ENCODE data around the gene LMF2.

Gene LMF2

GRCh38 chr22:50469377-50470305, 37.9 kb downstream of the LMF2 start:
- peak overlapping the region; percentile 87 to 100 (median 98) for H3K4me2 ChIP-seq
- H4K20me1 ChIP-seq, result peaks cover 83 to 98% (median 91%) of the 10 kb centered on the region in 11 experiments
- no peaks in the 10 kb centered on the region for H3K9me3 ChIP-seq (replicated peaks in 1 of 11)
- H3K27me3 ChIP-seq, result peaks cover 0 to 7% (median 0%) of the 10 kb centered on the region in 11 experiments; a peak in 2 of 22 replicates
- H3K36me3 ChIP-seq, result peaks cover 28 to 41% (median 28%) of the 10 kb centered on the region in 11 experiments
- TF ChIP-seq Cebpa-rat (IDR thresholded peaks at IDR 0.05), result no peak
- H3K4me1 ChIP-seq, result peaks cover 64 to 79% (median 78%) of the 10 kb centered on the region in 10 experiments
- H3K9ac ChIP-seq, result peak overlapping the region; percentile 35 to 94 (median 62); a peak in 20 of 22 replicates
- peak overlapping the region in 10 of 11 experiments; percentile 41 to 90 (median 76); a peak in 18 of 22 replicates for H3K27ac ChIP-seq
- peak overlapping the region in 8 of 10 experiments; percentile 15 to 53 (median 44); a peak in 15 of 20 replicates for H3K4me3 ChIP-seq

- Histone ChIP-seq H4K20me1 (peaks cover 76 to 100% (median 93%) of the 10 kb centered on the region in 11 experiments), H3K4me1 (peaks cover 59 to 74% (median 73%) of the 10 kb centered on the region in 10 experiments), H3K9me3 (replicated peaks in 1 of 11) (no peaks in the 10 kb centered on the region), H3K36me3 (peaks cover 38 to 51% (median 39%) of the 10 kb centered on the region in 11 experiments), H3K27ac (peak overlapping the region in 10 of 11 experiments; percentile 32 to 90 (median 76); a peak in 18 of 22 replicates), H3K27me3 (peaks cover 0 to 7% (median 0%) of the 10 kb centered on the region in 11 experiments; a peak in 2 of 22 replicates), H3K9ac (peak overlapping the region; percentile 35 to 94 (median 62); a peak in 21 of 22 replicates), H3K4me2 (peak overlapping the region; percentile 87 to 100 (median 98)), H3K4me3 (peak overlapping the region in 7 of 10 experiments; percentile 15 to 53 (median 45); a peak in 9 of 20 replicates)
- no peak for TF ChIP-seq Cebpa-rat (IDR thresholded peaks at IDR 0.05)
Observed at GRCh38 chr22:50468626-50469025, 38.9 kb downstream of the LMF2 start.

DNA sequence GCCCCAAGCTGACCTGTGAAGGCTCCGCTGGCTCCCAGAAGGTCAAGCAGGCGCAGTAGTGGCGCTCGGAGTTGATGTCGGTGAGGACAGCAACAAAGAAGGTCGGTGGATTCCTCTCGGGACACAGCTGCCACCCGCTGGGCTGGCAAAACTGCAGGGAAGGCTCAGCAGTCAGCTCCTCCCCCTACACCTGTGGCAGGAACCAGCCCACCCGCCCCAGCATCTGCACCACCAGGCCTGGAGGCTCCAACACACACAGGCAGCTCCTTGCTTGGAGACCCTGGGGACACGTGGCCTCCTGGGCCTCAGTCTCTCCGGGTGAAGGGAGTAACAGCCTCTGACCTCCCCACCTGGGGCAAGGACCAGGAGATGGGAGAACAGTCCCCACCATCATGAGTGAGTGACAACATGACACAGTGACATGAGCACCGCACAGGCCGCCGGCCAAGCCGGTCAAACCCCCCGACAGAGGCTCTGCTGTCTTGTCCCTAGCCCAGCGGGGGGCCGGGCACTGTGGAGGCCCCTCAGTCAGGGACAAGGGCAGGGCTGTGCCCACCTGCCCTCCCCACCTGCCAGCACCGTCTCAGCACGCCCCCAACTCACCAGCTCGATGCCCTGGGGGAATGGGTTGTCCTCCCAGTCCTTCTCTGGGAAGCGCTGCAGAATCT, 39.6 kb downstream of the LMF2 start:
- TF ChIP-seq Cebpa-rat (IDR thresholded peaks at IDR 0.05), result no peak
- Histone ChIP-seq H3K27ac (peak overlapping the region in 7 of 11 experiments; percentile 20 to 90 (median 83); a peak in 11 of 22 replicates), H3K4me1 (peaks cover 52 to 67% (median 66%) of the 10 kb centered on the region in 10 experiments), H3K4me3 (peak overlapping the region in 6 of 10 experiments; percentile 0 to 53 (median 33); a peak in 6 of 20 replicates), H3K9ac (peak overlapping the region; percentile 35 to 94 (median 62); a peak in 19 of 22 replicates), H4K20me1 (peaks cover 69 to 100% (median 93%) of the 10 kb centered on the region in 11 experiments), H3K27me3 (peaks cover 0 to 7% (median 0%) of the 10 kb centered on the region in 11 experiments; a peak in 2 of 22 replicates), H3K9me3 (replicated peaks in 1 of 11) (no peaks in the 10 kb centered on the region), H3K4me2 (peak overlapping the region; percentile 87 to 100 (median 98)), H3K36me3 (peaks cover 45 to 54% (median 46%) of the 10 kb centered on the region in 11 experiments)

- H4K20me1 ChIP-seq, result peaks cover 63 to 100% (median 93%) of the 10 kb centered on the region in 11 experiments
- H3K4me3 ChIP-seq, result no peak overlapping the region
- no peaks in the 10 kb centered on the region for H3K9me3 ChIP-seq (replicated peaks in 1 of 11)
- H3K27ac ChIP-seq, result peak overlapping the region in 1 of 11 experiments; percentile 3; a peak in 1 of 22 replicates
- H3K9ac ChIP-seq, result peak overlapping the region in 6 of 11 experiments; percentile 1 to 39 (median 24); a peak in 3 of 22 replicates
- H3K27me3 ChIP-seq, result peaks cover 0 to 7% (median 0%) of the 10 kb centered on the region in 11 experiments; a peak in 2 of 22 replicates
- H3K36me3 ChIP-seq, result peaks cover 50 to 59% (median 51%) of the 10 kb centered on the region in 11 experiments
- H3K4me1 ChIP-seq, result peaks cover 46 to 61% (median 60%) of the 10 kb centered on the region in 10 experiments
- no peak for TF ChIP-seq Cebpa-rat (IDR thresholded peaks at IDR 0.05)
- peak overlapping the region in 8 of 11 experiments; percentile 87 to 100 (median 98); a peak in 17 of 22 replicates for H3K4me2 ChIP-seq
Observed at GRCh38 chr22:50467341-50467740, 40.2 kb downstream of the LMF2 start.

DNA sequence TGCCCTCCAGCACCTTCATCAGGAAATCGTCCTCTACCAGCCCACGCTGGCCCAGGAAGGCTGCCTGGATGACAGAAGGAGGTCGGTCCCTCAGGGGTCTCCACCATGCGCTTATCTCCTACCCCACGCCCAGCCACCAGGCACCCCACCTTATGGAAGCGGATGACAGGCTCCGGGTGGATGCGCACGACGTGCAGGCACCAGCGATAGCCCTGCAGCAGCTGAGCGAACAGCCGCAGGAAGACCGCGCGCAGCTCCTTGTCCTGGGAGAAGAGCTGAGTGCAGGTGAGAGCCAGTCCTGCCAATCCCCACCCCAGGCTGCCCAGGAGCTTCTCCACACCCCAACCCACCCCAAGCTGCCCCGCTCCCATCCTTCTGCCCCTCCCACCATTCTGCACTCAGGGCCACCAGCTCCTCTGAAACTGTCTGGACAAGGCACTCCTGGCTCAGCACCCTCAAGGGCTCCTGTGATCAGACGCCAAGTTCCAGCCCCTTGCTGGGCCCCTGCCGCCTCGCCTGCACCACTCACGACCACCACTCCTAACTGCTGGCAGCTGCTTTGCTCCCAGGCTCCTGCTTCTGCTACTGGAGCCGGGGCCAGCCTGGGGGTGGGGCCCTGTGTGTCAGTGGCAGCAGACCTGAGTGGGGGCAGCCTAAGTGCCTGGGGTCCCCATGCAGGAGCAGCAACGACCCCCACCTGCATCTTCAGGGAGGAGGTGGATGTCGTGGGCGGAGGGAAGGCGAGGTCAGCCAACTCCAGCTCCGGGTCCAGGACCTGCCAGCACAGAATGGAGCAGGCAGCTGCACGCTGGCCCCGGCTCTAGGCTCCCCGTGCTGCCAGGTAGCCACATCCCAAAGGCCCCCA, 42.2 kb downstream of the LMF2 start:
- no peak overlapping the region for H3K9ac ChIP-seq
- peaks cover 70 to 79% (median 72%) of the 10 kb centered on the region in 11 experiments for H3K36me3 ChIP-seq
- no peaks in the 10 kb centered on the region for H3K9me3 ChIP-seq (replicated peaks in 1 of 11)

DNA sequence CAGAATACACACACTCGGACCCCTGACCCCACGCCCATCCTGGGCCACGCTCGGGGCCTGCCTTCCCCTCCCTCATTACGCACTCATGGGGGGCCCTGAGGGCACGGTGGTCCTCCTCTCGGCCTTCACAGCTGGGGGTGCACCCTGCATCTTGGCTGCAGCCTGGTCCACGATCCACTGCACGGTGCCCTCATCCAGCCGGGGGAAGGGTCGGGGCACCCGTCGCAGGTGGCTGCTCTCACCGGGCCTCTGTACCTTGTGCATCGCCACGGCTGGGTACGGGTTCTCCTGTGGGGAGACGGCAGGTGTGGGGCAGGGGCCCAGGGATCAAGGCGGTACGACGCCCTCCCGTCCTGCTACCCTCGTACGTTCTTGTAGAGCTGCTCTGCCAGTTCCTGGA, 43.1 kb downstream of the LMF2 start:
- Histone ChIP-seq H4K20me1 (peaks cover 34 to 100% (median 80%) of the 10 kb centered on the region in 11 experiments), H3K27me3 (peaks cover 0 to 7% (median 0%) of the 10 kb centered on the region in 11 experiments; a peak in 2 of 22 replicates), H3K9ac (no peak overlapping the region), H3K9me3 (replicated peaks in 1 of 11) (no peaks in the 10 kb centered on the region), H3K4me1 (peaks cover 17 to 33% (median 32%) of the 10 kb centered on the region in 10 experiments), H3K36me3 (peaks cover 78 to 88% (median 80%) of the 10 kb centered on the region in 11 experiments), H3K4me3 (no peak overlapping the region), H3K4me2 (no peak overlapping the region), H3K27ac (no peak overlapping the region)
- TF ChIP-seq Cebpa-rat (IDR thresholded peaks at IDR 0.05), result no peak

More for the DNA sequence above, 42.2 kb downstream of the LMF2 start:
- Histone ChIP-seq H3K4me3 (no peak overlapping the region), H4K20me1 (peaks cover 43 to 100% (median 84%) of the 10 kb centered on the region in 11 experiments), H3K27ac (no peak overlapping the region), H3K4me2 (no peak overlapping the region), H3K4me1 (peaks cover 26 to 41% (median 40%) of the 10 kb centered on the region in 10 experiments), H3K27me3 (peaks cover 0 to 7% (median 0%) of the 10 kb centered on the region in 11 experiments; a peak in 2 of 22 replicates)
- no peak for TF ChIP-seq Cebpa-rat (IDR thresholded peaks at IDR 0.05)

DNA sequence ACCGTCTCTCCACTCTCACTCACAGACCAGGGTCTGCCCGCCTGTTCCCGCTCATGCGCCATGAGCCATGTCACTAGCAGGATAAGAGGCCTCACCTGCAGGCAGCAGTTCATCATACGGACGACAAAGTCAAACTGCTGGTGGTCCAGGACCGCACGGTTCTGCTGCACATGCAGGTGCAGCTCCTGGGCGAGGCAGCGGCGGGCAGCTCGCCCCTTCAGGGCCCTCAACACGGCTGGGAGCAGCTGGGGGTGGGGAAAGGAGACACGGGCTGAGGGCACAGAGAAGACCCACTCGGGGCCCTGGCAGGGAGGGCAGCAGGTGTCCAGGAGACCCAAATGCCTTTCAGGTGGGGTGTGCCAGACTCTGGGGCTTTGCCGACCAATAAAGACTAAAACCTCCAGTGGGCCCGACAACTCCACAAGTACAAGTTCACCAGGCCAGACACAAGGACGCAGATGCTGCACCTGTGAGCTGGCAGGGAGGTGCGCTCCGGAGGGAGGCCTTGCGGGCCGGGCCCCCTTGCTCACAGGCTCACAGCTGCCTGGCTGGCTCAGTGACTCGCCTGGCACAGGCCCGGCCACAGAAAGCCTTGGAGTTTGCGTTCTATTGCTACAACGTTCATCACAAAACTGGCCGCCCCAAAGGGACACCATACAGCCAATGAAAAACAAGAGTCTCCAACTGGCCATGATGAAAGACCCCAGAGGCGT, 44.2 kb downstream of the LMF2 start:
- peaks cover 23 to 100% (median 80%) of the 10 kb centered on the region in 11 experiments for H4K20me1 ChIP-seq
- no peak overlapping the region for H3K4me2 ChIP-seq
- no peak for TF ChIP-seq Cebpa-rat (IDR thresholded peaks at IDR 0.05)
- H3K36me3 ChIP-seq, result peaks cover 89 to 99% (median 91%) of the 10 kb centered on the region in 11 experiments
- H3K9ac ChIP-seq, result no peak overlapping the region
- no peaks in the 10 kb centered on the region for H3K9me3 ChIP-seq (replicated peaks in 1 of 11)
- no peak overlapping the region for H3K27ac ChIP-seq
- H3K4me1 ChIP-seq, result peaks cover 6 to 22% (median 21%) of the 10 kb centered on the region in 10 experiments
- H3K4me3 ChIP-seq, result no peak overlapping the region
- peaks cover 0 to 5% (median 0%) of the 10 kb centered on the region in 11 experiments; a peak in 2 of 22 replicates for H3K27me3 ChIP-seq
